GM12878 (cell line): Measurements from ENCODE around the gene MDC1. TPM values are rescaled to one million over a fixed set of nuclear protein-coding genes. Genes with fewer than 3 reads are reported as not detected.
A peak's percentile ranks its signal among the peaks of the same experiment; 100 is the strongest.

Experiments used
- ELK1 ChIP-seq: IDR thresholded peaks from 2 replicates; pipeline ENCODE4 v1.6.1; 2012; ENCODE audit warnings: low read depth, low read length, improper control_type of control experiment
- HDGF ChIP-seq: fragments of 450-650 bp; IDR thresholded peaks from 2 replicates; pipeline ENCODE4 v1.6.1; 2016; ENCODE audit warnings: antibody characterized with exemption
- LARP7 ChIP-seq: fragments of 450-650 bp; IDR thresholded peaks from 2 replicates; pipeline ENCODE4 v1.6.1; 2017; ENCODE audit warnings: mild to moderate bottlenecking
- MAX ChIP-seq: IDR thresholded peaks from 2 replicates; pipeline ENCODE4 v1.6.1; 2012; ENCODE audit warnings: low read depth, low read length, improper control_type of control experiment
- MEF2A ChIP-seq: IDR thresholded peaks from 2 replicates; pipeline ENCODE4 v1.6.1; 2011; ENCODE audit warnings: low read depth, mild to moderate bottlenecking, low read length, moderate library complexity; ENCODE audit not compliant: insufficient read depth
- MLLT1 ChIP-seq: fragments of 450-650 bp; IDR thresholded peaks from 2 replicates; pipeline ENCODE4 v1.6.1; 2016; ENCODE audit warnings: mild to moderate bottlenecking
- MYC ChIP-seq: IDR thresholded peaks from 2 replicates; pipeline ENCODE4 v1.6.1; 2011; ENCODE audit warnings: mild to moderate bottlenecking, low read length, moderate library complexity, inconsistent platforms; ENCODE audit not compliant: insufficient read depth, insufficient replicate concordance, insufficient read length, severe bottlenecking
- NR2F1 ChIP-seq: fragments of 450-650 bp; conservative IDR thresholded peaks from 2 replicates; pipeline ENCODE4 v1.6.1; 2017; ENCODE audit warnings: mild to moderate bottlenecking
- PAX8 ChIP-seq: fragments of 450-650 bp; IDR thresholded peaks from 2 replicates; pipeline ENCODE4 v1.6.1; 2017; ENCODE audit warnings: mild to moderate bottlenecking, moderate library complexity
- PBX3 ChIP-seq: IDR thresholded peaks from 2 replicates; pipeline ENCODE4 v1.6.1; 2011; ENCODE audit warnings: mild to moderate bottlenecking, low read depth, low read length, moderate library complexity; ENCODE audit not compliant: insufficient replicate concordance
- PML ChIP-seq: IDR thresholded peaks from 2 replicates; pipeline ENCODE4 v1.6.1; 2012; ENCODE audit warnings: low read length, inconsistent platforms
- POLR2A ChIP-seq: IDR thresholded peaks from 2 replicates; pipeline ENCODE4 v1.6.1; 2011; ENCODE audit warnings: low read depth, mild to moderate bottlenecking, low read length
- RELA ChIP-seq: fragments of 450-650 bp; IDR thresholded peaks from 2 replicates; pipeline ENCODE4 v1.8.0; 2014; ENCODE audit warnings: borderline replicate concordance; ENCODE audit not compliant: partially characterized antibody
- SIN3A ChIP-seq: IDR thresholded peaks from 2 replicates; pipeline ENCODE4 v1.6.1; 2012; ENCODE audit warnings: low read depth, low read length, improper control_type of control experiment
- SPI1 ChIP-seq: IDR thresholded peaks from 2 replicates; pipeline ENCODE4 v1.6.1; 2011; ENCODE audit warnings: low read depth, mild to moderate bottlenecking, low read length, moderate library complexity, borderline replicate concordance; ENCODE audit not compliant: insufficient read depth
- TBL1XR1 ChIP-seq: IDR thresholded peaks from 2 replicates; pipeline ENCODE4 v1.6.1; 2012; ENCODE audit warnings: low read depth, low read length, improper control_type of control experiment
- ZBTB33 ChIP-seq: fragments of 450-650 bp; IDR thresholded peaks from 2 replicates; pipeline ENCODE4 v1.6.1; 2017; ENCODE audit warnings: mild to moderate bottlenecking
- ZNF384 ChIP-seq: IDR thresholded peaks from 2 replicates; pipeline ENCODE4 v1.6.1; 2012; ENCODE audit warnings: low read depth, mild to moderate bottlenecking, low read length, improper control_type of control experiment, borderline replicate concordance
- ZNF592 ChIP-seq: fragments of 450-650 bp; IDR thresholded peaks from 2 replicates; pipeline ENCODE4 v1.6.1; 2017; ENCODE audit warnings: mild to moderate bottlenecking, moderate library complexity
- ZSCAN29 ChIP-seq: fragments of 450-650 bp; IDR thresholded peaks from 2 replicates; pipeline ENCODE4 v1.6.1; 2017; ENCODE audit warnings: mild to moderate bottlenecking, moderate library complexity
- polyA plus RNA-seq, 11 experiments: library from polyadenylated mRNA; depleted of rRNA in 4 of 11; unstranded in 6 of 11; stranded (reverse) in 5 of 11; fragments of >200 nt; fragmentation: Nextera tagmentation in 4 of 11; fragmentation: Illumina TruSeq in 1 of 11; extraction: Ambion mirVana in 4 of 11; extraction: Trizol in 1 of 11; gene quantifications; 1 replicate in 1 of 11; 2 replicates in 10 of 11; pipeline versions ENCODE4 v1.2.1 to v1.2.3, GENCODE V29; 2011 to 2016; ENCODE audit warnings: inconsistent platforms in 2 of 11, missing spikeins in 2 of 11, low read depth in 1 of 11
- total RNA-seq, 4 experiments: library from RNA; depleted of rRNA in 3 of 4; stranded (reverse); fragments of >200 nt in 3 of 4; fragmentation: Illumina TruSeq in 1 of 4; extraction: Trizol in 1 of 4; gene quantifications; 2 replicates each; pipeline versions ENCODE4 v1.2.1 to v1.2.3, GENCODE V29; 2013 to 2021

MDC1 gene
- total and polyA plus RNA-seq, 10 of the 15 experiments (the other 5 are each of a cell fraction or from before 2014, with no cell fraction given) = 5.1 to 62.5 (median 22.4) TPM

GRCh38 chr6:30672445-30673253 is 44.4 kb downstream of the MDC1 start, which contains the start of gene DHX16 (continued):
- peak; percentile 35 for TF ChIP-seq RELA
- peak; percentile 70 for TF ChIP-seq POLR2A
- peak; percentile 77; the same call in 1 of the 2 replicates for TF ChIP-seq SIN3A
- TF ChIP-seq MLLT1 = no peak
- TF ChIP-seq ZBTB33 = no peak
- TF ChIP-seq TBL1XR1 = no peak
- TF ChIP-seq MEF2A = 0 out of 2 replicates have a peak, but pooled peaks have one; percentile 25
- TF ChIP-seq ZNF592 = no peak
- TF ChIP-seq PBX3 = no peak
- no peak for TF ChIP-seq MAX
- no peak for TF ChIP-seq PAX8
- peak; percentile 71; the same call in 1 of the 2 replicates for TF ChIP-seq LARP7
- TF ChIP-seq ZSCAN29 = peak; percentile 60
- no peak for TF ChIP-seq SPI1
- TF ChIP-seq ZNF384 = peak; percentile 52; the same call in 1 of the 2 replicates
- TF ChIP-seq MYC = no peak
- TF ChIP-seq HDGF = no peak
- 0 out of 2 replicates have a peak, but pooled peaks have one; percentile 49 for TF ChIP-seq ELK1
- no peak for TF ChIP-seq NR2F1
- TF ChIP-seq PML = peak; percentile 75; the same call in 1 of the 2 replicates
